ENCODE measurements around the gene PIR.

- TF ChIP-seq CTCF (IDR thresholded peaks at IDR 0.05): no peak
- no peak for TF ChIP-seq EZH2 (IDR thresholded peaks at IDR 0.05; ENCODE audit: borderline replicate concordance, insufficient read depth, low read depth, low read length, poor library complexity, severe bottlenecking)
These were observed 7.4 kb upstream of the PIR start, which contains the start of gene BMX for GRCh38 chrX:15500497-15500966.
